Astrocyte (in vitro differentiated cells and primary cell): ENCODE results near the gene KRTAP10-2. TPM values are rescaled to one million over a fixed set of nuclear protein-coding genes. Genes with fewer than 3 reads are reported as not detected.
A peak's percentile ranks its signal among the peaks of the same experiment; 100 is the strongest.
"Not testable (repeated sequence)": the region's sequence is repeated elsewhere in the genome, so short reads cannot be mapped to it uniquely, and the experiment has no call there.

ENCODE experiments used
- DNase-seq: peaks from one replicate; pipeline ENCODE4 v3.0.0-alpha.2; 2010; ENCODE audit warnings: low read depth
- FAIRE-seq: peaks from 2 replicates; lab custom pipeline; 2011; peaks lifted over from hg19 to GRCh38; lab: Jason Lieb, UNC
- H2AFZ ChIP-seq: 2 replicates; pipeline ENCODE4 v1.6.0; 2012; ENCODE audit warnings: low read depth, low read length, inconsistent platforms
- H3K27ac ChIP-seq: 2 replicates; pipeline ENCODE4 v1.5.1; 2011; ENCODE audit warnings: low read depth, low read length, inconsistent platforms
- H3K27me3 ChIP-seq: 2 replicates; pipeline ENCODE4 v1.6.0; 2011; ENCODE audit warnings: low read length, inconsistent platforms; ENCODE audit not compliant: insufficient read depth
- H3K36me3 ChIP-seq: 2 replicates; pipeline ENCODE4 v1.5.1; 2011; ENCODE audit warnings: low read length, inconsistent platforms; ENCODE audit not compliant: insufficient read depth
- H3K4me1 ChIP-seq: 2 replicates; pipeline ENCODE4 v1.5.1; 2011; ENCODE audit warnings: low read length, inconsistent platforms; ENCODE audit not compliant: insufficient read depth
- H3K4me2 ChIP-seq: 2 replicates; pipeline ENCODE4 v1.6.0; 2012; ENCODE audit warnings: low read length, inconsistent platforms
- H3K4me3 ChIP-seq: 2 replicates; pipeline ENCODE4 v1.5.1; 2011; ENCODE audit warnings: low read depth, mild to moderate bottlenecking, low read length, inconsistent platforms; ENCODE audit not compliant: insufficient read depth
- H3K79me2 ChIP-seq: 2 replicates; pipeline ENCODE4 v1.6.0; 2012; ENCODE audit warnings: mild to moderate bottlenecking, low read length, inconsistent platforms; ENCODE audit not compliant: insufficient read depth
- H3K9ac ChIP-seq: 2 replicates; pipeline ENCODE4 v1.6.0; 2012; ENCODE audit warnings: mild to moderate bottlenecking, low read length, inconsistent platforms
- H3K9me3 ChIP-seq: 2 replicates; pipeline ENCODE4 v1.5.1; 2012; ENCODE audit warnings: low read depth, mild to moderate bottlenecking, low read length, inconsistent platforms; ENCODE audit not compliant: insufficient read depth
- H4K20me1 ChIP-seq: 2 replicates; pipeline ENCODE4 v1.6.0; 2012; ENCODE audit warnings: low read length, inconsistent platforms; ENCODE audit not compliant: insufficient read depth
- H3K27ac Mint-ChIP-seq: one replicate; pipeline ENCODE4 v1.8.0; 2021; ENCODE audit warnings: mild to moderate bottlenecking, mixed read lengths; ENCODE audit not compliant: unreplicated experiment
- H3K27me3 Mint-ChIP-seq: one replicate; pipeline ENCODE4 v1.8.0; 2021; ENCODE audit warnings: low read depth, mixed read lengths; ENCODE audit not compliant: unreplicated experiment
- H3K36me3 Mint-ChIP-seq: one replicate; pipeline ENCODE4 v1.8.0; 2021; ENCODE audit warnings: low read depth, mixed read lengths; ENCODE audit not compliant: unreplicated experiment
- H3K4me1 Mint-ChIP-seq: one replicate; pipeline ENCODE4 v1.8.0; 2021; ENCODE audit warnings: low read depth, mixed read lengths; ENCODE audit not compliant: unreplicated experiment
- H3K4me3 Mint-ChIP-seq: one replicate; pipeline ENCODE4 v1.8.0; 2021; ENCODE audit warnings: mild to moderate bottlenecking, moderate library complexity, mixed read lengths; ENCODE audit not compliant: unreplicated experiment
- H3K9me3 Mint-ChIP-seq: one replicate; pipeline ENCODE4 v1.8.0; 2021; ENCODE audit warnings: mild to moderate bottlenecking, mixed read lengths; ENCODE audit not compliant: unreplicated experiment
- EZH2 ChIP-seq: IDR thresholded peaks from 2 replicates; pipeline ENCODE4 v1.6.1; 2012; ENCODE audit warnings: mild to moderate bottlenecking, low read length, inconsistent platforms; ENCODE audit not compliant: insufficient read depth
- total RNA-seq: library from RNA; stranded (reverse); gene quantifications from 2 replicates; pipeline ENCODE4 v1.2.1, GENCODE V29; 2021
- TF ChIP-seq, protein P1 (sequence below): IDR thresholded peaks from 2 replicates; pipeline ENCODE4 v1.5.1; 2011; ENCODE audit warnings: low read depth, mild to moderate bottlenecking, inconsistent platforms, low read length, moderate library complexity; ENCODE audit not compliant: insufficient read depth

The KRTAP10-2 gene
- total RNA-seq, 1 donor from 2014 or later = not detected

DNA sequence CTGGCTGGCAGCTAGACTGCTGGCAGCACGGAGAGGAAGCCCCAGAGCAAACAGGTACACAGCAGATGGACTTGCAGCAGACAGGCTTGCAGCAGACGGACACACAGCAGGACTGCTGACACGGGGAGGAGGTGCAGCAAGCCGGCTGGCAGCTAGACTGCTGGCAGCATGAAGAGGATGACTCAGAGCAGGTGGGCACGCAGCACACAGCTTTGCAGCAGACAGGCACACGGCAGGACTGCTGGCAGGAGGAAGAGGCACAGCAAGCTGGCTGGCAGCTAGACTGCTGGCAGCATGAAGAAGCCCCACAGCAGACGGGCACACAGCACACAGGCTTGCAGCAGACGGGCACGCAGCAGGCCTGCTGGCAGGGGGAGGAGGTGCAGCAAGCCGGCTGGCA, 498 bp downstream of the KRTAP10-2 start:
- H3K27ac Mint-ChIP-seq = peak overlapping the region; percentile 6
- peaks cover 15% of the 10 kb centered on the region for H3K9me3 Mint-ChIP-seq
- no peaks in the 10 kb centered on the region for H3K79me2 ChIP-seq
- no peaks in the 10 kb centered on the region for H3K4me1 ChIP-seq
- no peaks in the 10 kb centered on the region for H3K9me3 ChIP-seq
- DNase-seq (no peak), FAIRE-seq (no peak)
- peaks cover 10% of the 10 kb centered on the region for H3K27me3 Mint-ChIP-seq
- no peaks in the 10 kb centered on the region for H4K20me1 ChIP-seq
- no peak for TF ChIP-seq EZH2
- TF ChIP-seq, protein P1, sequence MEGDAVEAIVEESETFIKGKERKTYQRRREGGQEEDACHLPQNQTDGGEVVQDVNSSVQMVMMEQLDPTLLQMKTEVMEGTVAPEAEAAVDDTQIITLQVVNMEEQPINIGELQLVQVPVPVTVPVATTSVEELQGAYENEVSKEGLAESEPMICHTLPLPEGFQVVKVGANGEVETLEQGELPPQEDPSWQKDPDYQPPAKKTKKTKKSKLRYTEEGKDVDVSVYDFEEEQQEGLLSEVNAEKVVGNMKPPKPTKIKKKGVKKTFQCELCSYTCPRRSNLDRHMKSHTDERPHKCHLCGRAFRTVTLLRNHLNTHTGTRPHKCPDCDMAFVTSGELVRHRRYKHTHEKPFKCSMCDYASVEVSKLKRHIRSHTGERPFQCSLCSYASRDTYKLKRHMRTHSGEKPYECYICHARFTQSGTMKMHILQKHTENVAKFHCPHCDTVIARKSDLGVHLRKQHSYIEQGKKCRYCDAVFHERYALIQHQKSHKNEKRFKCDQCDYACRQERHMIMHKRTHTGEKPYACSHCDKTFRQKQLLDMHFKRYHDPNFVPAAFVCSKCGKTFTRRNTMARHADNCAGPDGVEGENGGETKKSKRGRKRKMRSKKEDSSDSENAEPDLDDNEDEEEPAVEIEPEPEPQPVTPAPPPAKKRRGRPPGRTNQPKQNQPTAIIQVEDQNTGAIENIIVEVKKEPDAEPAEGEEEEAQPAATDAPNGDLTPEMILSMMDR = no peak
- H2AFZ ChIP-seq = no peak overlapping the region
- H3K9ac ChIP-seq = no peak overlapping the region
- peaks cover 1% of the 10 kb centered on the region for H3K36me3 Mint-ChIP-seq
- H3K4me3 ChIP-seq = no peak overlapping the region
- no peak overlapping the region for H3K4me3 Mint-ChIP-seq
- no peak overlapping the region for H3K4me2 ChIP-seq
- no peak overlapping the region for H3K27ac ChIP-seq
- peaks cover 7% of the 10 kb centered on the region for H3K4me1 Mint-ChIP-seq
- H3K36me3 ChIP-seq = no peaks in the 10 kb centered on the region
- no peaks in the 10 kb centered on the region for H3K27me3 ChIP-seq

DNA sequence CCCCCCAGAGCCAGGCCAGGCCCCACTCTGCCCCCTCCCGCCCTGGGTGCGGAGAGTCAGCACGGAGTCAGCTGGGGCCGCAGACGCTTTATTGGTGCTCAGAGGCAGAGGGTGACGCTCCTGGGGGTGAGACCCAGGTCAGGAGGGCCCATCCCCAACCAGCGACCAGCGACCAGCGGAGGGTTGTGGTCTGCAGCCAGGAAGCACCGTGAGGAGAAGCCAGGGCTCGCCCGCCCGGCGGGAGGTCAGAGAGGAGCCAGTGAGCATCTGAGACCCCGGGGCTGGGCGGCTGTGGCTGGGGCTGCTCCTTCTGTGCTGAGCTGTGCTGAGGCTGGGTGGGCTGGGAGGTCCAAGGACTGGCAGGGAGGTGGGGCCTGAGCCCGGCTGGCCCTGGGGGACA, 1.0 kb downstream of the KRTAP10-2 start:
- not testable (repeated sequence) for H3K36me3 ChIP-seq, H3K4me1 ChIP-seq, H3K4me2 ChIP-seq, H3K4me1 Mint-ChIP-seq, H3K79me2 ChIP-seq, H3K4me3 Mint-ChIP-seq, H3K4me3 ChIP-seq, FAIRE-seq, H3K27me3 ChIP-seq, H4K20me1 ChIP-seq, H3K36me3 Mint-ChIP-seq, H3K27me3 Mint-ChIP-seq, H2AFZ ChIP-seq, DNase-seq, H3K27ac ChIP-seq, H3K9me3 ChIP-seq, H3K27ac Mint-ChIP-seq, H3K9ac ChIP-seq
- peaks cover 15% of the 10 kb centered on the region for H3K9me3 Mint-ChIP-seq

DNA sequence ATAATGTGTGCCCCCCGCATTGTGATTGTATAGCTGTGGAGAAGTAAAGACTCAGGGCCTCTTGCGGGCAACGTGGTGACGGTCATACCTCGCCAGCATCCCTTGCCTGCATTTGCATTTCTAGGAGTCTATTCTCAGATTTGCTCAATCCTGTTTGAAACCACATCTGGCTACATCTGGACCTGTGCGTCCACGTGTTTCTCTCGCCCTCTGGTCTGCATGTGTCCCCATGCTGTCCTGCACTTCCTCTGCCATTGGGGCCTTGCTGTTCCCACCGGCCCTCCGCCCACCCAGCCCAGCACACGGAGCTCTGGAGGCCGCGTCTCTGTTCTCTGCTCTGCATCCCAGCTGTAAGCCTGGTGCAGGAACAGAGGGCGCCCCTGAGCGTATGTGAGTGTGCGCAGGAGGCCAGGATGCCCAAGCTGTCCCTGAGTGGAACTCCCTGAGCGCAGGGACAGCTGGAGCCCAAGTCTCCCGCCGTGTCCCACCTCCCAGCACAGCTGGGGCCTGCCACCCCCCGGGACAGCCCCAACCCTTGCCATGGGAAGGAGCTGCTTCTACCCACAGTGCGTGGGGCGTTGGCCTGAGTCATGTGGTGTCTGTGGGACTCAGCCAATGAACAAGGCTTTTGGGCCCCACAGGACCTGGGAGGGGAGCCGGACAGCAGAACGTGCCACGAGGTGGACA, 1.6 kb downstream of the KRTAP10-2 start:
- peaks cover 6% of the 10 kb centered on the region for H3K27me3 Mint-ChIP-seq
- Histone ChIP-seq H3K79me2 (no peaks in the 10 kb centered on the region), H4K20me1 (no peaks in the 10 kb centered on the region), H3K27ac (no peak overlapping the region), H2AFZ (no peak overlapping the region), H3K27me3 (no peaks in the 10 kb centered on the region), H3K4me1 (no peaks in the 10 kb centered on the region), H3K36me3 (no peaks in the 10 kb centered on the region), H3K4me2 (no peak overlapping the region), H3K9ac (no peak overlapping the region), H3K4me3 (no peak overlapping the region), H3K9me3 (no peaks in the 10 kb centered on the region)
- FAIRE-seq = no peak
- no peak overlapping the region for H3K4me3 Mint-ChIP-seq
- no peak for TF ChIP-seq EZH2
- TF ChIP-seq, protein P1 = no peak
- H3K27ac Mint-ChIP-seq = peak overlapping the region; percentile 75
- H3K4me1 Mint-ChIP-seq = peaks cover 7% of the 10 kb centered on the region
- H3K36me3 Mint-ChIP-seq = peaks cover 1% of the 10 kb centered on the region
- peaks cover 15% of the 10 kb centered on the region for H3K9me3 Mint-ChIP-seq
- no peak for DNase-seq
